HepG2 (cell line): Measurements from ENCODE around the gene PKP4. TPM values are rescaled to one million over a fixed set of nuclear protein-coding genes. Genes with fewer than 3 reads are reported as not detected.

ENCODE experiments used
- ATF7-NPFF ChIP-seq: sonication (generic); formaldehyde crosslinking; IDR thresholded peaks from 2 replicates; pipeline ENCODE4 v1.8.1; 2023; ENCODE audit warnings: mild to moderate bottlenecking, low read depth, missing genetic modification reagents, moderate library complexity
- CC2D1A ChIP-seq: sonication (generic); formaldehyde crosslinking; IDR thresholded peaks from 2 replicates; pipeline ENCODE4 v1.8.1; 2023; ENCODE audit warnings: mild to moderate bottlenecking, missing genetic modification reagents
- DPF2 ChIP-seq: sonication (generic); formaldehyde crosslinking; IDR thresholded peaks from 2 replicates; pipeline ENCODE4 v1.4.0; 2020; ENCODE audit warnings: mild to moderate bottlenecking, low read depth, missing genetic modification reagents, borderline replicate concordance
- ETV5 ChIP-seq: IDR thresholded peaks from 2 replicates; pipeline ENCODE4 v1.6.1; 2018; ENCODE audit warnings: missing biosample characterization, missing genetic modification reagents, inconsistent platforms, borderline replicate concordance
- FOXP4 ChIP-seq: sonication (generic); formaldehyde crosslinking; IDR thresholded peaks from 2 replicates; pipeline ENCODE4 v1.4.0; 2020; ENCODE audit warnings: missing genetic modification reagents
- GABPB1 ChIP-seq: IDR thresholded peaks from 2 replicates; pipeline ENCODE4 v1.6.1; 2016; ENCODE audit warnings: mild to moderate bottlenecking, missing genetic modification reagents, moderate library complexity, missing compliant biosample characterization
- HBP1 ChIP-seq: IDR thresholded peaks from 2 replicates; pipeline ENCODE4 v1.6.1; 2016; ENCODE audit warnings: low read depth, control low read depth
- HNRNPH1 ChIP-seq: fragments of 200-400 bp; formaldehyde crosslinking; optimal IDR thresholded peaks from 2 replicates; pipeline ENCODE3; 2017; ENCODE audit warnings: mild to moderate bottlenecking, low read depth, low read length
- IKZF4 ChIP-seq: sonication (generic); formaldehyde crosslinking; IDR thresholded peaks from 2 replicates; pipeline ENCODE4 v1.5.1; 2020; ENCODE audit warnings: borderline replicate concordance, mild to moderate bottlenecking, low read depth, missing genetic modification reagents; ENCODE audit errors: not compliant biosample characterization
- KAT2B ChIP-seq: fragments of 150-350 bp; IDR thresholded peaks from 2 replicates; pipeline ENCODE4 v1.6.1; 2014; ENCODE audit warnings: low read depth, low read length, borderline replicate concordance
- MAFK ChIP-seq, 2 experiments: IDR thresholded peaks in 1 of 2; conservative IDR thresholded peaks in 1 of 2; 2 replicates each; pipeline ENCODE4 v1.6.1; 2011; ENCODE audit warnings: improper control_type of control experiment in 2 of 2, low read length in 2 of 2
- MEIS1 ChIP-seq: sonication (generic); formaldehyde crosslinking; IDR thresholded peaks from 2 replicates; pipeline ENCODE4 v1.9.0; 2021; ENCODE audit warnings: mild to moderate bottlenecking, missing genetic modification reagents, moderate library complexity, borderline replicate concordance
- NR2F6 ChIP-seq, 2 experiments: IDR thresholded peaks; 2 replicates each; pipeline ENCODE4 v1.6.1; 2016; ENCODE audit warnings: antibody characterized with exemption in 1 of 2, mild to moderate bottlenecking in 1 of 2
- PCBP2 ChIP-seq: fragments of 200-400 bp; formaldehyde crosslinking; optimal IDR thresholded peaks from 2 replicates; pipeline ENCODE3; 2018; ENCODE audit warnings: low read length, low read depth; ENCODE audit not compliant: poor library complexity, severe bottlenecking
- SP1 ChIP-seq, 2 experiments: fragments of 450-650 bp in 1 of 2; sonication (generic) in 1 of 2; formaldehyde crosslinking in 1 of 2; IDR thresholded peaks; 2 replicates each; pipeline versions ENCODE4 v1.4.0 to v1.6.1; 2016 to 2020; ENCODE audit warnings: missing genetic modification reagents in 1 of 2
- TCF7L2 ChIP-seq: IDR thresholded peaks from 2 replicates; pipeline ENCODE4 v1.6.1; 2011; ENCODE audit warnings: mild to moderate bottlenecking, low read depth, low read length, moderate library complexity
- TEAD2 ChIP-seq: sonication (generic); formaldehyde crosslinking; IDR thresholded peaks from 2 replicates; pipeline ENCODE4 v1.9.0; 2021; ENCODE audit warnings: missing genetic modification reagents
- TFE3 ChIP-seq: IDR thresholded peaks from 2 replicates; pipeline ENCODE4 v1.6.1; 2016
- ZNF331 ChIP-seq: sonication (generic); formaldehyde crosslinking; IDR thresholded peaks from 2 replicates; pipeline ENCODE4 v1.4.0; 2020; ENCODE audit warnings: missing genetic modification reagents
- ZNF343 ChIP-seq: sonication (generic); formaldehyde crosslinking; IDR thresholded peaks from 2 replicates; pipeline ENCODE4 v1.4.0; 2020; ENCODE audit warnings: mild to moderate bottlenecking, missing genetic modification reagents
- ZNF484 ChIP-seq: sonication (generic); formaldehyde crosslinking; IDR thresholded peaks from 2 replicates; pipeline ENCODE4 v1.5.1; 2020; ENCODE audit warnings: mild to moderate bottlenecking, low read depth, missing genetic modification reagents, borderline replicate concordance
- ZNF703 ChIP-seq: sonication (generic); formaldehyde crosslinking; IDR thresholded peaks from 2 replicates; pipeline ENCODE4 v1.5.1; 2020; ENCODE audit warnings: missing genetic modification reagents, mild to moderate bottlenecking, moderate library complexity, borderline replicate concordance
- ZNF720 ChIP-seq: sonication (generic); formaldehyde crosslinking; IDR thresholded peaks from 2 replicates; pipeline ENCODE4 v1.4.0; 2020; ENCODE audit warnings: missing genetic modification reagents
- ZNF746 ChIP-seq: sonication (generic); formaldehyde crosslinking; IDR thresholded peaks from 2 replicates; pipeline ENCODE4 v1.8.0; 2022; ENCODE audit warnings: mild to moderate bottlenecking, missing genetic modification reagents
- ZNF781 ChIP-seq: sonication (generic); formaldehyde crosslinking; IDR thresholded peaks from 2 replicates; pipeline ENCODE4 v1.5.1; 2020; ENCODE audit warnings: borderline replicate concordance, mild to moderate bottlenecking, missing genetic modification reagents; ENCODE audit errors: not compliant biosample characterization
- ZSCAN20 ChIP-seq: sonication (generic); formaldehyde crosslinking; IDR thresholded peaks from 2 replicates; pipeline ENCODE4 v1.4.0; 2020; ENCODE audit warnings: missing genetic modification reagents, mild to moderate bottlenecking, borderline replicate concordance
- ZZZ3 ChIP-seq: sonication (generic); formaldehyde crosslinking; IDR thresholded peaks from 2 replicates; pipeline ENCODE4 v1.4.0; 2020; ENCODE audit warnings: missing genetic modification reagents, mild to moderate bottlenecking, borderline replicate concordance
- polyA plus RNA-seq, 8 experiments: library from polyadenylated mRNA; depleted of rRNA in 3 of 8; stranded (reverse) in 7 of 8; unstranded in 1 of 8; fragments of >200 nt; fragmentation: Illumina TruSeq in 4 of 8; extraction: Trizol in 4 of 8; gene quantifications; 2 replicates each; pipeline versions ENCODE4 v1.2.1 to v1.2.3, GENCODE V29; 2011 to 2016; ENCODE audit warnings: low read depth in 4 of 8, missing spikeins in 1 of 8, mixed read lengths in 1 of 8; ENCODE audit not compliant: insufficient read depth in 1 of 8
- total RNA-seq, 5 experiments: library from RNA; depleted of rRNA; stranded (reverse); fragments of >200 nt; fragmentation: Illumina TruSeq; extraction: Trizol; gene quantifications; 2 replicates each; pipeline ENCODE4 v1.2.3, GENCODE V29; 2016; ENCODE audit warnings: low read depth in 1 of 5

The PKP4 gene
- total and polyA plus RNA-seq, 2 of the 13 experiments (the other 11 are each of a cell fraction or from before 2014, with no cell fraction given), result 80.9 to 90.5 TPM

GRCh38 chr2:158504088-158504487 lies 47.3 kb downstream of the PKP4 start (continued):
- TF ChIP-seq SP1 (IDR thresholded peaks at IDR 0.05) (no peak), SP1 (CRISPR knock-in tag; IDR thresholded peaks at IDR 0.05) (no peak), ZZZ3 (CRISPR knock-in tag) (no peak), ZNF781 (CRISPR knock-in tag) (no peak), ATF7-NPFF (CRISPR knock-in tag) (no peak), HNRNPH1 (no peak), TCF7L2 (no peak), PCBP2 (no peak), GABPB1 (CRISPR knock-in tag) (no peak), ZNF703 (CRISPR knock-in tag) (no peak), MAFK (conservative IDR thresholded peaks at IDR 0.05 in 1 of 2, IDR thresholded peaks at IDR 0.05 in 1 of 2; ENCODE audit: low read length in 2 of 2) (peak; percentile 28 to 29; a peak in 3 of 4 replicates), ZSCAN20 (CRISPR knock-in tag) (no peak), ZNF331 (no peak), KAT2B (peak; percentile 70), FOXP4 (CRISPR knock-in tag) (0 out of 2 replicates have a peak, but pooled peaks have one; percentile 41), TEAD2 (CRISPR knock-in tag) (no peak), ZNF720 (CRISPR knock-in tag) (no peak), ZNF484 (CRISPR knock-in tag) (no peak), NR2F6 (IDR thresholded peaks at IDR 0.05) (peak; percentile 34; the same call in 1 of the 2 replicates), NR2F6 (CRISPR knock-in tag; IDR thresholded peaks at IDR 0.05) (no peak), DPF2 (CRISPR knock-in tag) (no peak), TFE3 (CRISPR knock-in tag) (no peak), MEIS1 (CRISPR knock-in tag) (no peak), ETV5 (CRISPR knock-in tag) (no peak; the same call in 1 of the 2 replicates), HBP1 (no peak), IKZF4 (CRISPR knock-in tag) (no peak), ZNF746 (CRISPR knock-in tag) (no peak), ZNF343 (no peak), CC2D1A (CRISPR knock-in tag) (no peak)
